Gastroesophageal sphincter (tissue), 3 donors: ENCODE data around the gene POU2AF2.

Source experiments
- CTCF ChIP-seq, 4 experiments: fragments of 200-600 bp in 2 of 4; fragments of 450-650 bp in 2 of 4; sonication (generic) in 1 of 4; IDR thresholded peaks; one replicate each; pipeline ENCODE4 v1.5.1; 2017 to 2019; ENCODE audit warnings: antibody characterized with exemption in 4 of 4, mild to moderate bottlenecking in 2 of 4, moderate library complexity in 2 of 4
- POLR2A ChIP-seq, 2 donors: fragments of 450-650 bp; IDR thresholded peaks; one replicate each; pipeline ENCODE4 v1.6.1; 2017; ENCODE audit warnings: antibody characterized with exemption in 2 of 2, mild to moderate bottlenecking in 2 of 2, moderate library complexity in 1 of 2
- POLR2AphosphoS5 ChIP-seq: sonication (generic); formaldehyde crosslinking; IDR thresholded peaks from one replicate; pipeline ENCODE4 v1.6.1; 2017; ENCODE audit warnings: antibody characterized with exemption

GRCh38 chr11:111269146-111269868 lies 23.8 kb downstream of the POU2AF2 start:
- TF ChIP-seq POLR2A (IDR thresholded peaks at IDR 0.05) (no peak), CTCF (IDR thresholded peaks at IDR 0.05) (no peak), POLR2AphosphoS5 (no peak)
